LNCAP (cell line): Measurements from ENCODE around the gene BEND7.

ENCODE experiments used
- CTCF ChIP-seq: fragments of 450-650 bp; IDR thresholded peaks from 2 replicates; pipeline ENCODE4 v1.5.1; 2017; ENCODE audit warnings: mild to moderate bottlenecking

Gene BEND7

GRCh38 chr10:13425397-13425796, 103.4 kb downstream of the BEND7 start:
- TF ChIP-seq CTCF, result no peak

- no peak for TF ChIP-seq CTCF
These were observed 106.0 kb downstream of the BEND7 start for GRCh38 chr10:13422800-13423199.

GRCh38 chr10:13421382-13421917, 107.4 kb downstream of the BEND7 start:
- no peak for TF ChIP-seq CTCF

- no peak for TF ChIP-seq CTCF
These were observed 108.1 kb downstream of the BEND7 start for GRCh38 chr10:13420532-13421307.

- no peak for TF ChIP-seq CTCF
These were observed 111.2 kb downstream of the BEND7 start for GRCh38 chr10:13417459-13418126.

- no peak for TF ChIP-seq CTCF
These were observed 112.1 kb downstream of the BEND7 start for GRCh38 chr10:13416760-13417159.

GRCh38 chr10:13414855-13415254, 114.0 kb downstream of the BEND7 start:
- TF ChIP-seq CTCF, result peak; percentile 49
